IMR-90 (cell line): ENCODE results near the gene DIPK1A. TPM values are rescaled to one million over a fixed set of nuclear protein-coding genes. Genes with fewer than 3 reads are reported as not detected.

Source experiments
- ATAC-seq: fragments of 200-7000 bp; cut with Tn5 transposase; 2 replicates; pipeline ENCODE4 v1.9.1; 2020; ENCODE audit warnings: low read depth, mild to moderate bottlenecking, moderate library complexity
- BruUV-seq: library from RNA; stranded (reverse); fragments of 400-500 nt; replicated peaks from 2 replicates; lab custom pipeline; 2021; lab: Mats Ljungman, UMichigan
- CTCF ChIA-PET: fragments of 300-600 bp; formaldehyde crosslinking; extraction: SDS; loops from one replicate; lab custom pipeline; 2021; ENCODE audit warnings: antibody characterized with exemption; lab: Yijun Ruan, JAX
- POLR2A ChIA-PET: fragments of 300-600 bp; sonication (Branson Sonifier 250); formaldehyde crosslinking; loops from one replicate; lab custom pipeline; 2022; ENCODE audit warnings: antibody characterized with exemption; ENCODE audit not compliant: unreplicated experiment; lab: Charles Lee
- DNase-seq: peaks from one replicate; pipeline ENCODE4 v3.0.0; 2013
- H2AFZ ChIP-seq: replicated peaks from 2 replicates; pipeline ENCODE3; 2013; ENCODE audit warnings: low read length, mild to moderate bottlenecking; ENCODE audit not compliant: poor library complexity
- H2AK5ac ChIP-seq: 2 replicates; pipeline ENCODE4 v1.6.1; 2013; ENCODE audit warnings: low read depth, low read length, inconsistent platforms
- H2AK9ac ChIP-seq: replicated peaks from 2 replicates; pipeline ENCODE3; 2013; ENCODE audit warnings: mild to moderate bottlenecking, low read depth, low read length, moderate library complexity; ENCODE audit not compliant: poor library complexity
- H2BK120ac ChIP-seq: 2 replicates; pipeline ENCODE4 v1.6.1; 2013; ENCODE audit warnings: low read depth, low read length, inconsistent platforms
- H2BK15ac ChIP-seq: 3 replicates; pipeline ENCODE4 v1.6.1; 2013; ENCODE audit warnings: low read depth, low read length, inconsistent platforms
- H2BK20ac ChIP-seq: 2 replicates; pipeline ENCODE4 v1.6.1; 2013; ENCODE audit warnings: low read depth, mild to moderate bottlenecking, inconsistent platforms, low read length, moderate library complexity
- H2BK5ac ChIP-seq: 2 replicates; pipeline ENCODE4 v1.6.1; 2013; ENCODE audit warnings: mild to moderate bottlenecking, low read depth, low read length, inconsistent platforms; ENCODE audit not compliant: poor library complexity, severe bottlenecking
- H3K14ac ChIP-seq: replicated peaks from 2 replicates; pipeline ENCODE4 v1.6.1; 2013; ENCODE audit warnings: low read depth, low read length, inconsistent platforms
- H3K18ac ChIP-seq: 2 replicates; pipeline ENCODE4 v1.6.1; 2013; ENCODE audit warnings: low read depth, low read length, control low read depth
- H3K23ac ChIP-seq: 2 replicates; pipeline ENCODE4 v1.6.1; 2013; ENCODE audit warnings: low read depth, low read length, inconsistent platforms
- H3K27ac ChIP-seq: 2 replicates; pipeline ENCODE4 v1.5.1; 2013; ENCODE audit warnings: mild to moderate bottlenecking, control low read depth, low read length; ENCODE audit not compliant: insufficient read depth
- H3K27me3 ChIP-seq: 2 replicates; pipeline ENCODE4 v1.6.1; 2013; ENCODE audit warnings: low read length; ENCODE audit not compliant: control insufficient read depth, insufficient read depth
- H3K36me3 ChIP-seq: 2 replicates; pipeline ENCODE4 v1.6.1; 2013; ENCODE audit warnings: low read length, mixed read lengths; ENCODE audit not compliant: control insufficient read depth, insufficient read depth
- H3K4ac ChIP-seq: 2 replicates; pipeline ENCODE4 v1.6.1; 2013; ENCODE audit warnings: low read depth, low read length, inconsistent platforms
- H3K4me1 ChIP-seq: 2 replicates; pipeline ENCODE4 v1.6.1; 2013; ENCODE audit warnings: low read length, mixed read lengths; ENCODE audit not compliant: control insufficient read depth, insufficient read depth
- H3K4me2 ChIP-seq: 2 replicates; pipeline ENCODE4 v1.6.1; 2013; ENCODE audit warnings: low read depth, mild to moderate bottlenecking, control low read depth, low read length, moderate library complexity
- H3K4me3 ChIP-seq: 2 replicates; pipeline ENCODE4 v1.5.1; 2013; ENCODE audit warnings: low read depth, mild to moderate bottlenecking, control low read depth, low read length, moderate library complexity; ENCODE audit not compliant: insufficient read depth
- H3K56ac ChIP-seq: 2 replicates; pipeline ENCODE4 v1.6.1; 2013; ENCODE audit warnings: low read length, inconsistent platforms; ENCODE audit not compliant: insufficient read depth; ENCODE audit errors: extremely low read depth
- H3K79me1 ChIP-seq, 2 experiments: 2 replicates each; pipeline ENCODE4 v1.6.1; 2013; ENCODE audit warnings: low read length in 2 of 2, inconsistent platforms in 1 of 2, low read depth in 1 of 2
- H3K9ac ChIP-seq: 2 replicates; pipeline ENCODE4 v1.6.1; 2013; ENCODE audit warnings: low read depth, low read length, control low read depth
- H3K9me1 ChIP-seq: 2 replicates; pipeline ENCODE4 v1.6.1; 2013; ENCODE audit warnings: low read length, inconsistent platforms; ENCODE audit not compliant: insufficient read depth
- H3K9me3 ChIP-seq: 2 replicates; pipeline ENCODE4 v1.6.1; 2013; ENCODE audit warnings: low read length; ENCODE audit not compliant: control insufficient read depth, insufficient read depth
- H4K20me1 ChIP-seq: 2 replicates; pipeline ENCODE4 v1.6.1; 2013; ENCODE audit warnings: low read length, inconsistent platforms; ENCODE audit not compliant: insufficient read depth
- H4K5ac ChIP-seq: 2 replicates; pipeline ENCODE4 v1.6.1; 2013; ENCODE audit warnings: mild to moderate bottlenecking, low read depth, low read length, control low read depth
- H4K8ac ChIP-seq, 2 experiments: 2 replicates each; pipeline ENCODE4 v1.6.1; 2013; ENCODE audit warnings: low read depth in 2 of 2, low read length in 2 of 2, control low read depth in 1 of 2, inconsistent platforms in 1 of 2
- H4K91ac ChIP-seq: 2 replicates; pipeline ENCODE4 v1.6.1; 2013; ENCODE audit warnings: low read depth, low read length, inconsistent platforms; ENCODE audit not compliant: insufficient read depth
- BHLHE40 ChIP-seq: fragments of 150-350 bp; IDR thresholded peaks from 2 replicates; pipeline ENCODE4 v1.6.1; 2016; ENCODE audit warnings: mild to moderate bottlenecking, low read depth, low read length
- CEBPB ChIP-seq: IDR thresholded peaks from 2 replicates; pipeline ENCODE4 v1.6.1; 2012; ENCODE audit warnings: low read depth, low read length, improper control_type of control experiment
- CHD1 ChIP-seq: IDR thresholded peaks from 2 replicates; pipeline ENCODE4 v1.6.1; 2012; ENCODE audit warnings: low read depth, low read length, improper control_type of control experiment
- ELK1 ChIP-seq: fragments of 150-350 bp; IDR thresholded peaks from 2 replicates; pipeline ENCODE4 v1.6.1; 2016; ENCODE audit warnings: low read depth, mild to moderate bottlenecking, low read length, moderate library complexity, borderline replicate concordance
- FOS ChIP-seq: fragments of 150-350 bp; IDR thresholded peaks from 2 replicates; pipeline ENCODE4 v1.6.1; 2016; ENCODE audit warnings: low read depth, low read length
- MAFK ChIP-seq: IDR thresholded peaks from 2 replicates; pipeline ENCODE4 v1.6.1; 2012; ENCODE audit warnings: low read depth, low read length, improper control_type of control experiment
- MAZ ChIP-seq: IDR thresholded peaks from 2 replicates; pipeline ENCODE4 v1.6.1; 2012; ENCODE audit warnings: low read depth, mild to moderate bottlenecking, low read length, improper control_type of control experiment, moderate library complexity, borderline replicate concordance
- MXI1 ChIP-seq: IDR thresholded peaks from 2 replicates; pipeline ENCODE4 v1.6.1; 2012; ENCODE audit warnings: low read depth, mild to moderate bottlenecking, low read length, moderate library complexity, borderline replicate concordance
- NFE2L2 ChIP-seq: fragments of 150-350 bp; IDR thresholded peaks from 2 replicates; pipeline ENCODE4 v1.6.1; 2016; ENCODE audit warnings: low read depth, mild to moderate bottlenecking, low read length
- POLR2A ChIP-seq: IDR thresholded peaks from 2 replicates; pipeline ENCODE4 v1.6.1; 2012; ENCODE audit warnings: mild to moderate bottlenecking, low read depth, low read length
- RAD21 ChIP-seq: IDR thresholded peaks from 2 replicates; pipeline ENCODE4 v1.6.1; 2012; ENCODE audit warnings: low read length, improper control_type of control experiment
- RCOR1 ChIP-seq: IDR thresholded peaks from 2 replicates; pipeline ENCODE4 v1.6.1; 2012; ENCODE audit warnings: mild to moderate bottlenecking, low read length, improper control_type of control experiment; ENCODE audit not compliant: insufficient replicate concordance
- RFX5 ChIP-seq: IDR thresholded peaks from 2 replicates; pipeline ENCODE4 v1.8.0; 2012; ENCODE audit warnings: low read depth, mild to moderate bottlenecking, low read length, moderate library complexity
- SMC3 ChIP-seq: fragments of 150-350 bp; IDR thresholded peaks from 2 replicates; pipeline ENCODE4 v1.6.1; 2016; ENCODE audit warnings: low read depth, mild to moderate bottlenecking, antibody characterized with exemption, low read length, moderate library complexity
- USF2 ChIP-seq: fragments of 150-350 bp; IDR thresholded peaks from 2 replicates; pipeline ENCODE4 v1.6.1; 2017; ENCODE audit warnings: mild to moderate bottlenecking, antibody characterized with exemption, low read length, low read depth
- WGBS, 2 experiments: methylation state at CpG; one replicate each; pipeline versions ENCODE4 v1.1.5 to v1.1.7; 2013; ENCODE audit warnings: missing lambda C conversion rate in 2 of 2; ENCODE audit not compliant: insufficient read length in 1 of 2; ENCODE audit errors: extremely low coverage in 2 of 2; 5-methylcytosine and 5-hydroxymethylcytosine counted together
- dilution Hi-C: fragments of 300-500 bp; cut with HindIII; formaldehyde crosslinking; loops from one replicate; pipeline ENCODE4 v1.14.3; 2018; ENCODE audit warnings: low sequenced_read_pairs; ENCODE audit not compliant: unreplicated experiment
- in situ Hi-C: fragments of 300-500 bp; cut with MboI; formaldehyde crosslinking; loops from 3 replicates; pipeline ENCODE4 v1.14.3; 2019; ENCODE audit warnings: low sequenced_read_pairs, inconsistent platforms, mixed read lengths
- intact Hi-C: fragments of 100-400 bp; cut with micrococcal nuclease; formaldehyde crosslinking; loops from 2 replicates; pipeline ENCODE4 v1.10.0; 2022
- polyA plus RNA-seq, 3 experiments: library from polyadenylated mRNA; depleted of rRNA; stranded (reverse); fragments of >200 nt; gene quantifications; 2 replicates each; pipeline ENCODE4 v1.2.3, GENCODE V29; 2012; ENCODE audit warnings: low replicate concordance in 1 of 3
- total RNA-seq: library from RNA; depleted of rRNA; stranded (reverse); fragments of >200 nt; gene quantifications from 2 replicates; pipeline ENCODE4 v1.2.3, GENCODE V29; 2012

The DIPK1A gene
- total and polyA plus RNA-seq, 2 of the 4 experiments (the other 2 are of a cell fraction), result 4.7 to 5.7 TPM

- no peaks in the 10 kb centered on the region for H3K9me3 ChIP-seq
- no peaks in the 10 kb centered on the region for H4K20me1 ChIP-seq
- H3K4me1 ChIP-seq, result peaks cover 6% of the 10 kb centered on the region
- H2AK5ac ChIP-seq, result peak overlapping the region; percentile 69; the same call in 1 of the 2 replicates
- no peaks in the 10 kb centered on the region for H3K27me3 ChIP-seq
- H3K4me3 ChIP-seq, result no peak overlapping the region
- H4K5ac ChIP-seq, result peak overlapping the region; percentile 92
- peak; percentile 99 for DNase-seq
- peak overlapping the region; percentile 57 to 94 for H4K8ac ChIP-seq
- H3K79me1 ChIP-seq, result 0 out of 4 replicates have a peak, but pooled peaks cover 0 to 6% of the 10 kb centered on the region in 2 experiments
- no peak overlapping the region for H3K9ac ChIP-seq
- intact Hi-C loops (no loop called here), in situ Hi-C loops (no loop called here), dilution Hi-C loops (no loop called here)
- H3K56ac ChIP-seq, result peak overlapping the region; percentile 64; the same call in 1 of the 2 replicates
- peak overlapping the region; percentile 89 for H2BK20ac ChIP-seq
- H3K9me1 ChIP-seq, result peaks cover 3% of the 10 kb centered on the region; the same call in 1 of the 2 replicates
- no TSS peak for BruUV-seq
- peak; percentile 97 for ATAC-seq
- H3K4me2 ChIP-seq, result peak overlapping the region; percentile 40; the same call in 1 of the 2 replicates
- CTCF ChIA-PET, result interaction anchor here (0.7 kb wide), 1 partner anchor 55 kb away, joined by 3 read pairs; no protein-coding TSS in a partner anchor
- H3K4ac ChIP-seq, result peak overlapping the region; percentile 92
- H2AK9ac ChIP-seq, result no peak overlapping the region
- peak overlapping the region; percentile 85 for H3K27ac ChIP-seq
- peak overlapping the region; percentile 67; the same call in 2 of the 3 replicates for H2BK15ac ChIP-seq
- WGBS, 2 experiments, result 0% methylated on average over 2 of the region's 7 CpGs; no CpG with 5 or more reads in 1 of the 2 experiments
- peak overlapping the region; percentile 94 for H2BK5ac ChIP-seq
- H3K36me3 ChIP-seq, result no peaks in the 10 kb centered on the region
- peak overlapping the region; percentile 92 for H4K91ac ChIP-seq
- POLR2A ChIA-PET, result interaction anchor here (0.7 kb wide), 2 partner anchors 30 to 33 kb away, joined by 3 to 15 read pairs; no protein-coding TSS in a partner anchor
- peak overlapping the region; percentile 98 for H2BK120ac ChIP-seq
- H3K23ac ChIP-seq, result peak overlapping the region; percentile 87; the same call in 1 of the 2 replicates
- peak overlapping the region; percentile 95 for H3K14ac ChIP-seq
- no peak overlapping the region for H2AFZ ChIP-seq
- H3K18ac ChIP-seq, result peak overlapping the region; percentile 97
- TF ChIP-seq POLR2A (no peak), MAZ (no peak), MAFK (peak; percentile 45; the same call in 1 of the 2 replicates), MXI1 (no peak), NFE2L2 (no peak), CHD1 (no peak), RFX5 (peak; percentile 96), RAD21 (no peak), RCOR1 (peak; percentile 87), USF2 (no peak), CEBPB (no peak), SMC3 (no peak), BHLHE40 (peak; percentile 63), ELK1 (no peak), FOS (peak; percentile 51)
Observed at GRCh38 chr1:92804721-92805201, 156.5 kb downstream of the DIPK1A start.
